A673 (cell line): Measurements from ENCODE around the gene CHCHD1. TPM values are rescaled to one million over a fixed set of nuclear protein-coding genes. Genes with fewer than 3 reads are reported as not detected.

Experiments
- BruUV-seq: library from RNA; stranded (reverse); fragments of 400-500 nt; replicated peaks from 2 replicates; lab custom pipeline; 2021; lab: Mats Ljungman, UMichigan
- CTCF ChIA-PET: fragments of 300-600 bp; sonication (Branson Sonifier 250); formaldehyde crosslinking; loops from one replicate; lab custom pipeline; 2022; ENCODE audit warnings: antibody characterized with exemption; lab: Charles Lee
- POLR2A ChIA-PET: fragments of 300-600 bp; sonication (Branson Sonifier 250); formaldehyde crosslinking; loops from one replicate; lab custom pipeline; 2022; ENCODE audit warnings: antibody characterized with exemption; ENCODE audit not compliant: low non-redundant PET; lab: Charles Lee
- DNase-seq: peaks from one replicate; pipeline ENCODE4 v3.0.0-alpha.2; 2015; ENCODE audit warnings: low spot score
- H3K27ac ChIP-seq: fragments of 200-600 bp; sonication (generic); 2 replicates; pipeline ENCODE4 v1.5.1; 2016; ENCODE audit warnings: mixed run types, low read depth, mild to moderate bottlenecking, mixed read lengths, antibody characterized with exemption, low read length; ENCODE audit not compliant: poor library complexity, severe bottlenecking
- H3K27me3 ChIP-seq: fragments of 200-600 bp; sonication (generic); replicated peaks from 2 replicates; pipeline ENCODE4 v1.6.1; 2017; ENCODE audit warnings: mixed run types, low read depth, mild to moderate bottlenecking, mixed read lengths, antibody characterized with exemption, low read length; ENCODE audit not compliant: insufficient read depth, poor library complexity
- H3K36me3 ChIP-seq: fragments of 200-600 bp; sonication (generic); 2 replicates; pipeline ENCODE4 v1.6.1; 2016; ENCODE audit warnings: mixed run types, mild to moderate bottlenecking, mixed read lengths, antibody characterized with exemption, low read length; ENCODE audit not compliant: insufficient read depth, poor library complexity, severe bottlenecking
- H3K4me1 ChIP-seq: fragments of 200-600 bp; sonication (generic); 2 replicates; pipeline ENCODE4 v1.6.1; 2017; ENCODE audit warnings: mixed run types, mild to moderate bottlenecking, mixed read lengths, antibody characterized with exemption, low read length; ENCODE audit not compliant: insufficient read depth, poor library complexity, severe bottlenecking
- H3K4me3 ChIP-seq: fragments of 200-600 bp; sonication (generic); 2 replicates; pipeline ENCODE4 v1.5.1; 2016; ENCODE audit warnings: low read depth, mixed run types, mild to moderate bottlenecking, mixed read lengths, low read length; ENCODE audit not compliant: poor library complexity, severe bottlenecking
- H3K9me3 ChIP-seq: fragments of 200-600 bp; sonication (generic); 2 replicates; pipeline ENCODE4 v1.6.1; 2016; ENCODE audit warnings: mixed run types, low read depth, mild to moderate bottlenecking, mixed read lengths, antibody characterized with exemption, low read length; ENCODE audit not compliant: poor library complexity, severe bottlenecking
- EZH2 ChIP-seq: fragments of 200-600 bp; sonication (generic); IDR thresholded peaks from 2 replicates; pipeline ENCODE4 v1.6.1; 2017; ENCODE audit warnings: borderline replicate concordance, low read depth, mild to moderate bottlenecking, mixed read lengths, antibody characterized with exemption, low read length; ENCODE audit not compliant: poor library complexity, severe bottlenecking
- intact Hi-C: fragments of 100-400 bp; cut with micrococcal nuclease; formaldehyde crosslinking; loops from one replicate; pipeline ENCODE4 v1.10.0; 2022; ENCODE audit not compliant: unreplicated experiment
- total RNA-seq: library from RNA; stranded (reverse); gene quantifications from 2 replicates; pipeline ENCODE4 v1.2.3, GENCODE V29; 2021
- TF ChIP-seq, protein P1 (sequence below): fragments of 300-800, 200-600 bp; sonication (generic); conservative IDR thresholded peaks from 2 replicates; pipeline ENCODE4 v1.5.1; 2017; ENCODE audit warnings: low read depth, mild to moderate bottlenecking, antibody characterized with exemption, low read length, moderate library complexity, mixed read lengths

CHCHD1 gene
- total RNA-seq, 1 experiment from 2014 or later, result 37.5 TPM

- intact Hi-C loops, result no loop called here
- Histone ChIP-seq H3K4me3 (no peak overlapping the region), H3K4me1 (no peaks in the 10 kb centered on the region), H3K27ac (no peak overlapping the region), H3K36me3 (peaks cover 3% of the 10 kb centered on the region), H3K9me3 (no peaks in the 10 kb centered on the region), H3K27me3 (no peaks in the 10 kb centered on the region)
- no peak for DNase-seq
- POLR2A ChIA-PET, result no interaction called here
- no TSS peak for BruUV-seq
- CTCF ChIA-PET, result no interaction called here
- no peak for TF ChIP-seq EZH2
- TF ChIP-seq, protein P1, sequence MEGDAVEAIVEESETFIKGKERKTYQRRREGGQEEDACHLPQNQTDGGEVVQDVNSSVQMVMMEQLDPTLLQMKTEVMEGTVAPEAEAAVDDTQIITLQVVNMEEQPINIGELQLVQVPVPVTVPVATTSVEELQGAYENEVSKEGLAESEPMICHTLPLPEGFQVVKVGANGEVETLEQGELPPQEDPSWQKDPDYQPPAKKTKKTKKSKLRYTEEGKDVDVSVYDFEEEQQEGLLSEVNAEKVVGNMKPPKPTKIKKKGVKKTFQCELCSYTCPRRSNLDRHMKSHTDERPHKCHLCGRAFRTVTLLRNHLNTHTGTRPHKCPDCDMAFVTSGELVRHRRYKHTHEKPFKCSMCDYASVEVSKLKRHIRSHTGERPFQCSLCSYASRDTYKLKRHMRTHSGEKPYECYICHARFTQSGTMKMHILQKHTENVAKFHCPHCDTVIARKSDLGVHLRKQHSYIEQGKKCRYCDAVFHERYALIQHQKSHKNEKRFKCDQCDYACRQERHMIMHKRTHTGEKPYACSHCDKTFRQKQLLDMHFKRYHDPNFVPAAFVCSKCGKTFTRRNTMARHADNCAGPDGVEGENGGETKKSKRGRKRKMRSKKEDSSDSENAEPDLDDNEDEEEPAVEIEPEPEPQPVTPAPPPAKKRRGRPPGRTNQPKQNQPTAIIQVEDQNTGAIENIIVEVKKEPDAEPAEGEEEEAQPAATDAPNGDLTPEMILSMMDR, result no peak
These were observed 41.5 kb downstream of the CHCHD1 start for GRCh38 chr10:73823391-73823790.

DNA sequence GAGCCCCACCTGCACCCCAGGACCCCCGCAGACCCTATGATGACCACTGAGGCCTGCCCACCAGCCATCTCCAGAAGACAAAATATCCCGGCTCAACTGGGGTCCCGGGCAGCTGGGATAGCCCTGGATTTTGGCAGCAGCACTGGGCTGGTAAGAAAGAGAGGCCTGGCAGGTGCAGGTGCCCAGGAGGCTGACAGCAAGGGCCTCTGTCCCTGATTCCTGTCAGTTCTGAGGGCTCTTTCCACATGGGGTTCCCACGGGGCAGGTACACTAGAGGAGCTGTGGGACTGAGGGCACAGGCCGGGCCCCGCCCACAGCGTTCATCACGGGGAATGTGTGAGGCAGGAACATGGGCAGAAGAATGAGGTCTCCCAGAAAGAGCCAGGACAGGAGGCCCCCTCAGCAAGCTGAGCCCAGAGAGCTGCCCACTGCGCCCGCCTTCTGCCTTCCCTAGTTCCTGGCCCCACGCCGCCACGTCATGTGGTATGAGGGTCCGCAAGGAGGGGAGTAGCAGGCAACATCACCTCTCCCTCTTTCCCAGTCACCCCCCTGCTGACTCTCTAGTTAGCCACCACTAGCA is 42.4 kb downstream of the CHCHD1 start:
- Histone ChIP-seq H3K27me3 (no peaks in the 10 kb centered on the region), H3K4me1 (no peaks in the 10 kb centered on the region), H3K9me3 (no peaks in the 10 kb centered on the region), H3K27ac (no peak overlapping the region), H3K36me3 (peaks cover 3% of the 10 kb centered on the region), H3K4me3 (no peak overlapping the region)
- CTCF ChIA-PET, result no interaction called here
- intact Hi-C loops, result no loop called here
- TF ChIP-seq EZH2, result no peak
- TF ChIP-seq, protein P1, result no peak
- BruUV-seq, result no TSS peak
- POLR2A ChIA-PET, result no interaction called here
- DNase-seq, result no peak

DNA sequence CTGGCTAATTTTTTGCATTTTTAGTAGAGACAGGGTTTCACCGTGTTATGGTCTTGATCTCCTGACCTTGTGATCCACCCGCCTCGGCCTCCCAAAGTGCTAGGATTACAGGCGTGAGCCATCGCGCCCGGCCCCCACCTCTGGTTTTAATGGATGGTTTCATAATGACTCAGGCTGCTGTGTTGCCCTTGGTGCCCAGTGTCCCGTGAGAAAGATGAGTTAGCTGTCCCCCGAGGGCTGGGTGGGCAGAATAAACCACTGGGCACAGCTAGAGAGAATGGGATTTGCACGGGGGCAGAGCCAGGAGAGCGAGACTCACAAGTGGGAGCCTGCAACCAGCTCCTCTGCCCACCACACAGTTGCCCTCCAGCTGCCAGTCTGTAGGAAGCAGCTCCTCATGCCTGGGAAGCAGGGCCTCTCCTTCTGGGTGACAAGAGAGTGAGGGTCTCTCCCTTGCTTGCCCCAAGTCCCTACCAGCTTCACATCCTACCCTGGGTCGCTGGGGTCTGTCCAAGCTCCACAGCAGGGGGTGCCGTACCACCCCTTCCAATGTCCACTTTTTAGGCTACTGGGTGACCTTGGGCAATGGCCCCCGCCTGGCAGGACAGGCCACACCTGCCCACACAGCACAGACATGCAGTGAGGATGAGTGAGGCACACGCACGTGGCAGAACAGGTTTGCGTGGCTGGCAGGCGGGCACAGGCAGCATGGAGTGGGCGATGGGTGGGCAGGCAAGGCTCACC is 45.7 kb downstream of the CHCHD1 start:
- Histone ChIP-seq H3K9me3 (no peaks in the 10 kb centered on the region), H3K36me3 (peaks cover 3% of the 10 kb centered on the region), H3K4me1 (no peaks in the 10 kb centered on the region), H3K27ac (no peak overlapping the region), H3K27me3 (no peaks in the 10 kb centered on the region), H3K4me3 (no peak overlapping the region)
- ChIA-PET POLR2A (no interaction called here), CTCF (interaction anchor here (0.6 kb wide), 1 partner anchor 52 kb away, joined by 4 read pairs; no protein-coding TSS in a partner anchor)
- TF ChIP-seq, protein P1, result no peak
- no peak for TF ChIP-seq EZH2
- DNase-seq, result no peak
- no TSS peak for BruUV-seq
- intact Hi-C loops, result no loop called here
